ENCODE measurements around the gene ELAVL2.
"Not testable (repeated sequence)": the region's sequence is repeated elsewhere in the genome, so short reads cannot be mapped to it uniquely, and the experiment has no call there.

ELAVL2 gene

DNA sequence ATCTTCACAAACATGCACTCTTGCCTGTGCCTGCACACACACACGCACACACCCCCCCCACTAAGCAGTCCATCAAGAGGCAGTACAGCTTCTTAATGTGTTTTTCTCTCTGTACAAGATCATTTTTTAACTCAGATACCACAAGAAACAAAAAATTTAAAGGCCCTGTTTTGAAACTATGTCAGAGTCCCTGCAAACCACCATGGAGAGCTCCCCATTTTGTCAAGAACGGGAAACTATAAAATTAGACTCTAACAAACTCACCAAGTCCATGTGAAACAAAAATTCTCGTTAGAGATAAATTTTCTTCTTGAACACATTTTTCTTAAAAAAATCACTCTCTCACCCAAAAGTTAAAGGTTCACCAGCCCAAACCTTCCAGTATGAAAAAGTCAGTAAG, 86.3 kb downstream of the ELAVL2 start:
- no peaks in the 10 kb centered on the region for H3K9me3 ChIP-seq (ENCODE audit: control insufficient read depth, insufficient read depth, low read length)
- peaks cover 22% of the 10 kb centered on the region for H3K4me1 ChIP-seq (ENCODE audit: insufficient read depth, low read length)
- 0 out of 2 replicates have a peak, but pooled peaks cover 2% of the 10 kb centered on the region for H3K36me3 ChIP-seq (ENCODE audit: insufficient read depth, low read length)
- no peak overlapping the region for H3K9ac ChIP-seq (ENCODE audit: low read depth, low read length)

DNA sequence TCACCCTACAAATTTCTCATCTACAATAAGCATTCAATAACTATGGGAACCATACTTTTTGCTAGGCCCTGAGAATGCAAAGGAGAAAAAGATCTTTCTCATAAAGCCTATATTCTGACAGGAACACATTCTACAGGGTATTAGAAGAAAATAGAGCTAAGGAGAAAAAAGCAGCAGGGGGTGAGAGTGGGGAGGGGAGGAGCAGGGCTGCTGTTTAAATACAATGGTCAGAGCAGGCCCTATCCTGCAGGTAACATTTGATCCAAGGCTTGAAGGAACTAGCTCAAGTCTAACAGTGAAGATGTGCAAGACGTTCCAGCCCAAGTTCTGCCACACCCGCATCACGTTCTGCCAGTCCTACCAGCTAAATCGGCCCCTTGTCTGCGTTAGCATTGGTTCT, 89.7 kb downstream of the ELAVL2 start:
- no peak overlapping the region for H3K9ac ChIP-seq (ENCODE audit: low read depth, low read length)
- peaks cover 27% of the 10 kb centered on the region; the same call in 1 of the 2 replicates for H3K4me1 ChIP-seq (ENCODE audit: insufficient read depth, low read length)
- no peaks in the 10 kb centered on the region for H3K9me3 ChIP-seq (ENCODE audit: control insufficient read depth, insufficient read depth, low read length)
- H3K36me3 ChIP-seq (ENCODE audit: insufficient read depth, low read length): no peaks in the 10 kb centered on the region

DNA sequence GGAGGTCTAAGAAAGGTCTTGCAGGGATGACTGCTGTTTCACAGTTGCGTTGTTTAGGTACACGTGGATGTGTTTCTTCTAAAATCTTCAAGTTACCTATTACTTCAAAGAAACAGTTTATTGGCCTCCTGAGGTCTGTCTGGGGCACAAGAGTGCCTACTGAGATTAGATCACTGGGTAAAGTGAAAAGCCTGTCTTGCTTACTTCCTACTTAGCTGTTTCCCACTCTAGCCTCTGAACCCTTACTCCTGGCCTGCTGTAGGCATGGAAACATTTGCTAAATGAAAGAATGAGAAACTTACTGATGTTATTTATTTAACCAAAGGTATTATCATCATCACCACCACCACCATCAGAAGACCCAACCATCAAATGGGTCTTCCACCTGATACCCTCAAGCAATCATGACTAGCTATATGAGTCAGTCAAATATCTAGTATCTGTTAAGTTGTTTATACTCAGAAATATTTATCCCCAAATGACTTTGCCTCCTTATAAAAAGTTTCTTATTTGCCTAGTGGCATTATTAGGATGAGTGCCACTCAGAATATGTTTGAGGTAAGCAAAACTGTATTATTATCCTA, 92.5 kb downstream of the ELAVL2 start:
- H3K9me3 ChIP-seq (ENCODE audit: control insufficient read depth, insufficient read depth, low read length): no peaks in the 10 kb centered on the region
- H3K9ac ChIP-seq (ENCODE audit: low read depth, low read length): no peak overlapping the region
- H3K4me1 ChIP-seq (ENCODE audit: insufficient read depth, low read length): peaks cover 12% of the 10 kb centered on the region; the same call in 1 of the 2 replicates
- H3K36me3 ChIP-seq (ENCODE audit: insufficient read depth, low read length): no peaks in the 10 kb centered on the region

DNA sequence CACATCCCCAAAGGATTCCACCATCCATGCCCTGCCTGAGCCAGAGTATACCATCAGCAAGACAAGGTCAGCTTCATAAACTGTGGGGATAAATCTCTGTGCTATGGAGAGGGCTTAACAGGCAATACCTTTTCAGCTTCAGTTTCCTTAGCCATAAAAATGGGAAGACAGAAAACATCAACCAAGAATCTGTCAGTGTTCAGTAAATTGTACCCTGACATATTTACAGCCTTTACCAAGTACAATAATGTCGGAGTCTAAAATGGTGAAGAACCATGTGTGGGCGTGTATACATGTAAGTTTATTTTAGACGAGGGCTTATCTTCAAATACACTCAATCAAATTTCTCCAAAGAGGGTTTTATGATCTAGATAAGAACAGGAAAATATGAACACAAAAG, 94.7 kb downstream of the ELAVL2 start:
- Histone ChIP-seq H3K9ac (ENCODE audit: low read depth, low read length) (no peak overlapping the region), H3K36me3 (ENCODE audit: insufficient read depth, low read length) (no peaks in the 10 kb centered on the region), H3K9me3 (ENCODE audit: control insufficient read depth, insufficient read depth, low read length) (no peaks in the 10 kb centered on the region), H3K4me1 (ENCODE audit: insufficient read depth, low read length) (peaks cover 8% of the 10 kb centered on the region; the same call in 1 of the 2 replicates)

DNA sequence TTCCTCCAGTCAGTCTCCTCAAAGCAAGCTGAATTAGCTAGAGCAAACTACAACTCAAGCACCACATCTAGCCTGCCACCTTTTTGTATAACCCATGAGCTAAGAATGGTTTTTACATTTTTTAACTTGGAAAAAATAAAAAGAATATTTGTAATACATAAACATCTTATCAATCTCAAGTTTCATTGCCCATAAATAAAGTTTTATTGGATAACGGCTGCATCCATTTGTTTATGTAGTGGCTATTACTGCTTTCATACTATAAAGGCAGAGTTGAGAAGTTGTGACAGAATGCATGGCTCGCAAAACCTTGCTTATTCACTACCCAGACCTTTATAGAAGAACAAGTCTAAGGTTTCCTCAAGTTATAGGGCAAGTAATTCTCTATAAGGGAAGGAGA, 95.7 kb downstream of the ELAVL2 start:
- Histone ChIP-seq H3K9ac (ENCODE audit: low read depth, low read length) (no peak overlapping the region), H3K4me1 (ENCODE audit: insufficient read depth, low read length) (peaks cover 6% of the 10 kb centered on the region; the same call in 1 of the 2 replicates), H3K36me3 (ENCODE audit: insufficient read depth, low read length) (no peaks in the 10 kb centered on the region), H3K9me3 (ENCODE audit: control insufficient read depth, insufficient read depth, low read length) (no peaks in the 10 kb centered on the region)

DNA sequence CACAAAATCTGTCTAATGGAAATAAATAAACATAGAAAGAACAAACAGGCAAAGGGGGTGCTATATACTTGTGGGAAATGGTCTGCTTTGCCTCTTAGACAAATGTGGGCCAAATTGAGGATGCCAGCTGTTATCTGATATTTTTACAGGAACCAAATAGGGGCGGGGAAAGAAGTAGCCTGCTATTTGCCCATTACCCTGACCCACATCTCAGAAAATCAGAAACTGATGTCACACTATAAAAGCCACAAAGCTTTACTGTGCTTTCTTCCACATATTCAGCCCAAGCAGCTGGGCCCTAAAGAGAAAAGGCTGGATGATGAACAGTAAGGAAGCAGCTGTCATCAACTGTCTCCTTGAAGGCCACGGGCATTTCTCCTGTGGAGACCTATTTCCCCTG, 97.3 kb downstream of the ELAVL2 start:
- H3K36me3 ChIP-seq (ENCODE audit: insufficient read depth, low read length): no peaks in the 10 kb centered on the region
- peaks cover 6% of the 10 kb centered on the region; the same call in 1 of the 2 replicates for H3K4me1 ChIP-seq (ENCODE audit: insufficient read depth, low read length)
- no peak overlapping the region for H3K9ac ChIP-seq (ENCODE audit: low read depth, low read length)
- H3K9me3 ChIP-seq (ENCODE audit: control insufficient read depth, insufficient read depth, low read length): no peaks in the 10 kb centered on the region; the same call in 1 of the 2 replicates

DNA sequence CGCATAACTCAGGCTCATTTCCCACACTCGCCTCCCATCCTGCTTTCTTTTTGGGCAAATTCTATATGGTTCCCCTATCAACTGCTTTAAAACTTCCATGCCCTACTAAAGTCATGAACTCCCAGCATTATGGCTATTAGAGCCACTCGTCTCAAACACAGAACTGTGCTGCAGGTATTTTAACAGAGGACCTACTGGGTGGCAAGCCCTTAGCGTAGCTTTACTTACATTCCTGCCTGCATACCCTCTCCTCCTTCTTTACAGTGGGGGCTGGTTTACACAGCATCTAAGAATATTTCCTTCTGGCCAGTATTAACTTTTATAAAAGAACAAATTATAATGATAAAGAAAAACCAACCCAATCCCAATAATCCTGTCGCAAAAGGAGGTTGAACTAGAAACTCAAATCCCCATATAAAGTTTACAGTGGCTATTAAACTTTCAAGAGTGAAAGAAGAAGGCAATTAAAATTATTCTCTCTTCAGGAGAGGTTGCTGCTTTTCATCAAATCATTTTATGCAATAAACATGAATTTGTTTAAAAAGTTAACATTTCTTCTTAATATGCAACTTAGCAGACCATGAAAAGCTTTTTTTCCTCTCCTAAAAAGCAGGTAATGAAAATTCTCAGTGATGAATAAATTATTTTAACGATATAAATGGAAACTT, 100.6 kb downstream of the ELAVL2 start:
- no peaks in the 10 kb centered on the region for H3K36me3 ChIP-seq (ENCODE audit: insufficient read depth, low read length)
- no peaks in the 10 kb centered on the region; the same call in 1 of the 2 replicates for H3K9me3 ChIP-seq (ENCODE audit: control insufficient read depth, insufficient read depth, low read length)
- no peaks in the 10 kb centered on the region for H3K4me1 ChIP-seq (ENCODE audit: insufficient read depth, low read length)
- H3K9ac ChIP-seq (ENCODE audit: low read depth, low read length): no peak overlapping the region

DNA sequence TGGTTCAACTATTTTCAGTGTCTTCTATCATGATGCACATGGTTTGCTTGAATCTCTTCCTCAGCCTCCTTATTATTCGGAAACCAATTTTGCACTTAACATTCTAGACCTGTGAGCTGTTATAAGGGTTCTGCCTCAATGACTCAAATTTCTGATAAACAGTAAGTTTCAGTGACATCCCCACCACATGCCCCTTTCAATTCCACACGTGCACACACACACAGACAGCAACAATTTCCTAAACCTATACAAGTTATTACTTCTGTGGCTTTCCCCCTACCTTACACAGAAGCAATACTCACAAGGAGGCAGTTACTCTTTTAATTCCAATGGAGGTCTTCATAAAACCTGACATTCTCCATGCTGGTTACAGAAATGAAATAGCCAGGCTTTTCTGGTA, 102.4 kb downstream of the ELAVL2 start:
- Histone ChIP-seq H3K36me3 (ENCODE audit: insufficient read depth, low read length) (no peaks in the 10 kb centered on the region), H3K9ac (ENCODE audit: low read depth, low read length) (no peak overlapping the region), H3K9me3 (ENCODE audit: control insufficient read depth, insufficient read depth, low read length) (no peaks in the 10 kb centered on the region; the same call in 1 of the 2 replicates), H3K4me1 (ENCODE audit: insufficient read depth, low read length) (no peaks in the 10 kb centered on the region)

DNA sequence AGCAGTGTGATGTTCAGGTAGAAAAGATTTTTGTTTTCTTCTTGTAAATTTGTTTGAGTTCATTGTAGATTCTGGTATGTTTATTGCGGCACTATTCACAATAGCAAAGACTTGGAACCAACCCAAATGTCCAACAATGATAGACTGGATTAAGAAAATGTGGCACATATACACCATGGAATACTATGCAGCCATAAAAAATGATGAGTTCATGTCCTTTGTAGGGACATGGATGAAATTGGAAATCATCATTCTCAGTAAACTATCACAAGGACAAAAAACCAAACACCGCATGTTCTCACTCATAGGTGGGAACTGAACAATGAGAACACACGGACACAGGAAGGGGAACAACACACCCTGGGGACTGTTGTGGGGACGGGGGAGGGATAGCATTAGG, 103.0 kb downstream of the ELAVL2 start:
- H3K36me3 ChIP-seq (ENCODE audit: insufficient read depth, low read length); H3K9ac ChIP-seq (ENCODE audit: low read depth, low read length); H3K9me3 ChIP-seq (ENCODE audit: control insufficient read depth, insufficient read depth, low read length); H3K4me1 ChIP-seq (ENCODE audit: insufficient read depth, low read length): not testable (repeated sequence)

DNA sequence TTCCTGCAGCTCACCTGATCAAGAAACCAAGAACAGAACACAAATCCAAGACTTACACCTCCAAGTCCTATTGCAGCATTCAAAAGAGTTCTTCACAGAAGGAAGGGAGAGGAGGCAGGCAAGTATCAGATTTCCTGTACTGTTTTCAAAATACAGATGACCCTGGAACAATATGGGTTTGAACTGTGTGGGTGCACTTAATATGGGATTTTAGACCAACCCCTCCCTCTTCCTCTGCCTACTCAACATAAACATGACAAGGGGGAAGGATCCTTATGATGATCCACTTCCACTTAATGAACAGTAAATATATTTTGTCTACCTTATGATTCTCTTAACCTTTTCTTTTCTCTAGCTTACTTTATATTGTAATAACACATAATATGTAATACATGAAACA, 104.6 kb downstream of the ELAVL2 start:
- Histone ChIP-seq H3K9ac (ENCODE audit: low read depth, low read length) (no peak overlapping the region), H3K36me3 (ENCODE audit: insufficient read depth, low read length) (no peaks in the 10 kb centered on the region), H3K9me3 (ENCODE audit: control insufficient read depth, insufficient read depth, low read length) (no peaks in the 10 kb centered on the region; the same call in 1 of the 2 replicates)

DNA sequence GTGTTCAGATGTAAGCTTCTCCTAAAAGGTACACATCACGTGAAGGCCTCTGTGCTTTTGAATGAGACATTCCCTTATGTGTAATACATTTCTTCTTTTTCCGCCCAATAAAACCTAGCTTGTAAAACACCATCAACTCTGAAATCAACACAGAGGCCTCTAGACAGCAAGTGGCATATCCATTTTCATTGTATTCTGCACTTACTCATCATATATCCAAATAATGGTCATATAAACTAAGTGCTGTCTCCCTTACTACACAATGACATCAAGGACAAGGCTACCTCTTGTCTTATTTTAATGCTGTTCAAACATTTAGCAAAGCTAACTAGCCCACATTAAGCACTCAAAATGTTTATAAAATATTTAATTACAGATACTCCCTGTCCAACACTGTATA, 108.5 kb downstream of the ELAVL2 start:
- H3K4me1 ChIP-seq (ENCODE audit: insufficient read depth, low read length): 0 out of 2 replicates have a peak, but pooled peaks cover 2% of the 10 kb centered on the region
- no peaks in the 10 kb centered on the region for H3K9me3 ChIP-seq (ENCODE audit: control insufficient read depth, insufficient read depth, low read length)
- no peaks in the 10 kb centered on the region for H3K36me3 ChIP-seq (ENCODE audit: insufficient read depth, low read length)
- no peak overlapping the region for H3K9ac ChIP-seq (ENCODE audit: low read depth, low read length)

More for the DNA sequence above, 104.6 kb downstream of the ELAVL2 start:
- H3K4me1 ChIP-seq (ENCODE audit: insufficient read depth, low read length): 0 out of 2 replicates have a peak, but pooled peaks cover 2% of the 10 kb centered on the region

DNA sequence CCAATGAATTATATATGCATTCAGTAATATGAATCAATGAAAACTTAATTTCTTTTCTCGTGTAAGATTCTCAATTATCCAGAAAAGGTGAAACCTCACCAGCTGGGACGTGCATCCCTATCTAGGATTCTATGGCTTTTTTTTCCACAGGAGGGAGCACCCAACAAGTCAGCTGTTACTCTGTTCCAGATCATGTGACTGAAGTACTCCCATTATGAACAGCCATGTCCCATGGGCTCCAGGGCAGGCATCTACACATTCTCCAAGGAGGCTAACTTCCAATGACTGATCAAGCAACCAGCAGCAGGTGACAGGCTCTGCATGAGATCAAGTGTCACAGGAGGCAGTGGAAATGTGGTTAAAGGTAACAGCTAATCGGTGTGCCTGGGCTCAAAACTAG, 118.8 kb downstream of the ELAVL2 start:
- Histone ChIP-seq H3K9ac (ENCODE audit: low read depth, low read length) (no peak overlapping the region), H3K4me1 (ENCODE audit: insufficient read depth, low read length) (no peaks in the 10 kb centered on the region), H3K9me3 (ENCODE audit: control insufficient read depth, insufficient read depth, low read length) (no peaks in the 10 kb centered on the region), H3K36me3 (ENCODE audit: insufficient read depth, low read length) (no peaks in the 10 kb centered on the region)

DNA sequence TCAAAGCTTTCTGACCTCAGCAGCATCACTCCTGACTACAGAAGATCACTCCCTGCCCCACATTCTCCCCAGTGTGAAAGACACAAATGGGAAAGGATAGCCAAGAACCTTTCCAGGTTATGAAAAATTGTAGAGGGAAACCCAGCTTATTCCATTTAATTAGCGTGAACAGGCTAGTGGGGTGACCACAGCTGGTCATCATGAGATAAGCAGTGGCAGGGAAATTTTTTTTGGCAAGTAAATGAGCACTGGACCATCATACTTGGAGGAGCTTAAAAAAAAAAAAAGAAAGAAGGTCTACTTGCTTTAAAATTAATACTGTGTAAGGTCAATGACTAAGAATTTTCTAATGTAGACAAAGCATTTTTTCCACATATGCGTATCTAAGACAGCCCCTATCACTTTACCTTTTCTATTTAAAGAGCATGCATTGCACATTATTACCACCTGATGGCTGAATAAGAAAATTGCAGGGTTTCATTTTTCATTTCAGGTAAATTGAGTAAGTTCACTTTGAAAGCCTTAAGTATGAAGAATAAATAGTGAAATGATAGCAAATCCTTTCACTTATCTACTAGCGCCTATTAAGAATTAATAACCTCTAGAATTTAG, 123.6 kb downstream of the ELAVL2 start:
- Histone ChIP-seq H3K4me1 (ENCODE audit: insufficient read depth, low read length) (no peaks in the 10 kb centered on the region), H3K9me3 (ENCODE audit: control insufficient read depth, insufficient read depth, low read length) (no peaks in the 10 kb centered on the region), H3K36me3 (ENCODE audit: insufficient read depth, low read length) (no peaks in the 10 kb centered on the region), H3K9ac (ENCODE audit: low read depth, low read length) (no peak overlapping the region)

DNA sequence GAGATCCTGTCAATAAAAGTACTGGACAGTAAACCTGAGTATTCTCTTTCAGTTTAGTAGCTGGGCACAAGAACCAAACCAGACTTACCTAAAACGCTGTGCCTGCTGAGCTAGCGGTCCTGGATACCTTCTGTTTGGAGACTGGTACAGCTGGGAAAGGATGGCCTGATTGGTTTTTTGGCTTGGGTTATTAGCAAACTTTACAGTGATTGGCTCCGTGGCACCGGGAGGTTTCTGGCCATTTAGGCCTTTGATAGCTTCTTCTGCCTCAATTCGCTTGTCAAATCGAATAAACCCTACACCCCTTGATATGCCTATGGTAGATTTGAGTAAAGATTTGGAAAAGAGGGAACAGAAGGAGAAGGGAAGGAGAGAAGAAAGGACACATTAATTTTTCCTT, 124.7 kb downstream of the ELAVL2 start:
- H3K4me1 ChIP-seq (ENCODE audit: insufficient read depth, low read length): no peaks in the 10 kb centered on the region
- H3K36me3 ChIP-seq (ENCODE audit: insufficient read depth, low read length): no peaks in the 10 kb centered on the region
- H3K9me3 ChIP-seq (ENCODE audit: control insufficient read depth, insufficient read depth, low read length): no peaks in the 10 kb centered on the region
- no peak overlapping the region for H3K9ac ChIP-seq (ENCODE audit: low read depth, low read length)

DNA sequence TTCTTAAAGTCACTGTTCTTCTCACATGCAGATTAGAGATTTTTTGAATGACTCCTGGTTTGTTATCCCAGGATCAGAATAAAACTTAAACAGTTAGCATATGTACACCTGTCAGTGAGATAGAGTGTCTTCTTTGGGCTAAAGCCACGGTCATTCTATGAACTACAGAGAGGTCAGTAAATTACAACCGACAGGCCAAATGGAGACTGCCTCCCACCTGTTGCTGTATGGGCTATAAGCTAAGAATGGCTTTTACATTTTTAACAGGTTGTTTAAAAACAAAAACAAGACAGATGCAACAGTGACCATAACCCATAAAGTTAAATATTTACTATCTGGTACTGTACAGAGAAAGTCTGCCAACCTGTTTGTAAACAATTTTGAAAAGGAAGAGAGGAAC, 125.7 kb downstream of the ELAVL2 start:
- Histone ChIP-seq H3K36me3 (ENCODE audit: insufficient read depth, low read length) (no peaks in the 10 kb centered on the region), H3K9ac (ENCODE audit: low read depth, low read length) (no peak overlapping the region), H3K4me1 (ENCODE audit: insufficient read depth, low read length) (no peaks in the 10 kb centered on the region), H3K9me3 (ENCODE audit: control insufficient read depth, insufficient read depth, low read length) (no peaks in the 10 kb centered on the region)

Measured in ES-I3 (cell line).